Measurements from ENCODE around the gene GOLT1A.

Gene GOLT1A, protein sequence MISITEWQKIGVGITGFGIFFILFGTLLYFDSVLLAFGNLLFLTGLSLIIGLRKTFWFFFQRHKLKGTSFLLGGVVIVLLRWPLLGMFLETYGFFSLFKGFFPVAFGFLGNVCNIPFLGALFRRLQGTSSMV

DNA sequence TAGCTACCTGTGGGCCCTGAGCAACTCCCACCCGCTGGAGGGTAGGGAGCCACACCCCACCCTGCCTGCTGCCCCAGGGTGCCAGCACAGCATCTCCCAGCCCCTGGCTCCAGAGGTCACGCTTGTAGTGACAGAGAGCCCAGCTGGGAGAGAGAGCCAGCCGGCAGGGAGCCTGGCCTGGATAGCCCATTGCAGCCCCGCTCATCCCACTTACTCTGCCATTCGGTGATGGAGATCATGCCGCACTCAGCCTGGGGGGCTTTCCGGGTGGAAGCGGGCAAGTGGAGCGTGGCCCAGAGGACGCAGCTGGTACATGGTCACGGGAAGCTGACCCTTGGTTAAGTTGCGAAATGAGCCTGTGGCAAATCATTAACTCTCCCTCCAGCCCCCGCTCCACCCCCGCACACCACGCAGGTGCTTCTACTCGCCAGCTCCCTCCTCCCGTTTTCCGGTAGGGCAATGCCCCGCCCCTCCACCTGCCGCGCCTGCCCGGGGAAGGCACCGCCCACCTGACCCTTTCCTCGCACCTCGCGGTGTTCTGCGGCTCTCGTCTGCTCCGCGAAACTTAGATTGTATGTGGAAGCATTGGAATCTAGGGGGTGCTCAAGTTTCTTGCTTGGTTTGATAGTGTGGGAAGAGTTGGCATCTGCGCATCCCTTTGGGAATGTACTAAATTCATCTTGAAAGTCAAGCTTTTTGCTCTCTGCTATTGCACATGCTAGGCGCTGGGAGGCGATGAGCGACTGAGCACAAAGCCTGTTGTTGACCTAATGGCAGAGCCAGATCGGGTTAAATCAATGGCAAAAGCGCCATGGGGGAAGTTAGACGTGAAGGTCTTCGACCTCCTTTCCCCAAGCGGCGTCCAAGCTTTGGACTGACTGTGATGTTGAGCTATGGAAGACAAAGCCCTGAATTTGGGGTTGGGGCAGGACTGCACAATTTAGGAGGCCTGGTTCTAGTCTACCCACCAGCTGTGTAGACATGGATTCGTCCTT lies at the start of gene GOLT1A:
Gene GOLT1A, minus strand, starts transcription at position 321 of the 995 bp plus-strand sequence. Its CDS starts 82 bp downstream, at position 239.
- no peak for DNase-seq

DNA sequence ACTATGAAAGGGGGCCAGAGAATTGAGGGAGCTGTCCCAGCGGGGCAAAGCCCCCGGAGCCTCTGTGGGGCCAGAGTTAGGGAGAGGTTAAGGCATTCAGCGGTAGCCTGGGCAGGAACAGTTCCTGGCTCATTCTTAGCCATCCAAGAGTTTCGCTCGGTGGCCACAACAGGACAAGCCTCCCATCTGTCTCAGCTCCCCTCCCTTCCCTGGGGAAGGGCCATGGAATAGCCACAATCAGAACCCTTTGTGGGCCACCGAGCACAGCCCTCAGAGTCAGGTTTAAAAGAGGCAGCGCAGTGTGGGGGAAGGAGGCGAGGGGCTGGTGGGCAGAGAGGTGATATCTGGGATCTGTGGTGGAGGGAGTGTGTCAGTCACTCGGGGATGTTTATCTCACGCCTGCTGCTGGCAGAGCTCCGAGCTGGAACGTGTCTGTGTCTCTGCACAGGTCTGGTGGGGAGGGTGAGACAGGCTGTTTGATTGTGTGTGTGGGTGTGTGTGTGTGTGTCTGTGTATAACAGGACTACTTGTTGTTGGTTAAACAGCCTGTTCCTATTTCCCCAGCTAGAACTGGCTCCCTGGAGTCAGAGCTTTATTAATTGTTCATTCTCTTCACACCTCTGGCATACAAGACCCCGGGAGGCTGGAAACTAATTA lies 49.6 kb upstream of the GOLT1A start:
- no peak for DNase-seq

DNA sequence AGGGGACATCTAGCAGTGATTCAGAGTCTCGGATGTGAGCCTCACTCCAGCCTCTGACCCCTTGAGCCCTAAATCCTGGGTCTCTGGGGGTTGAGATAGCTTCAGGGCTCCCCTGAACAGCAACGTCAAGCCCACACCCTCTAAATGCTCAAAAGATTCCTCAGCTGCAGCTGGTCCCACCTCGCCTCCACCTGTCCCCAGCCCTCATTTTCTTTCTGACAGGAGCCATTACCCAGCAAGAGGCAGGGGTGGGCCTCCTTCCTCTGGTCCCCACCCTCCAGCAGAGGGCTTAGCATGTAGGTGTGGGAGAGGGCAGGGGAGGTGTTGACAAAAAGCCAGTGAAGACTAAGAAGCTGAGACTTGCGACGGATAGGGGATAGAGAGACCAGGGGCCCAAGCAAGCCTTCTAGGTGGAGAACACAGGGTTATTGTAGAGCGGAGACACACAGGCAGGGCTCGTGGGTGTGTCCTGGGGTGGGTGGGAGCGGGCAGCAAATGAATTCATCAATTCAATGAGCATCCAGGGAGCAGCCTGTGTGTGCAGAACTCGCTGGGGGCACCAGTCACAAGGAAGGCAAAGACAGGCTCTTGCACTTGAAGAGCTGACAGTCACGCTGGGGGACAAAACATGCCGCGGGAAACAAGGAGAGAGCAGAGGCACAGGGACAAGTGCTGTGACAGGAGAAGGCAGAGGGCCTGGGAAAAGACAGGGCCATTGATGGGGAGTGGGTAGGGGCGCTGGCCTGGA lies 48.9 kb upstream of the GOLT1A start:
- DNase-seq, result no peak

DNA sequence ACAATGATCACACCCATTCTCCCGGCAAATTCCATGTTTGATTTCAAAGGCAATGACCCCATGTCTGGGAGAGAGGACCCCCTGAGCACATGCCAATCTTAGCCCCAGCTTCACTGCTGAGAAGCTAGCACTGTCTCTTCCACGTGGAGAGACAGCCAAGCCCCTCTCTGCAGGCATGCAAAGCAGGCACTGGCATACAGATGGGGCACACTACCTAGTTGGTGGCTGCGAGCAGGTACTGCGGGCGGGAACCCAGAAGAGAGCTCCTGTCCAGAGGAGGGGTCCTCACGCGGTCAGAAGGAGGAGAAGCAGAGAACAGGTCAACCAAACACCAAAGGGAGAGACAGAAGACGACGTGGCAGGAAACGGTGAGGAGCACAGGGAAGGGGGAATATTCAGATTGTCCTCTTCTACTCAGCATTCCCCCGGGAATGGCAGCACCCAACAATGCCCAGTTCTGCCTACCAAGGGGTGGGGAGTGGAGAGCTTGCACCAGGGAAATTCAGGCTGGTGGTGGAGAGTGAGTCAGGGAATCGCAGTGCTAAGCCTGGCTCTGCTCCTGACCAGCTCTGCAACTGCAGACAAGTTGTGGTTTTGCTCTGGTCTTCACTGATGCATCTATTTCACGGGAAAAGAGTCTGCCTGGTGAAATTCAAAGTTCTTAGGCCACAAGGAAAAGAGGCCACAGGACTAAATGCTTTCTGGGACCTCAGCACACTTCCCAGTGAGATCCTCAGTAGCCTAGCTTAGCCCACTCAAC lies 48.1 kb upstream of the GOLT1A start:
- no peak for DNase-seq

DNA sequence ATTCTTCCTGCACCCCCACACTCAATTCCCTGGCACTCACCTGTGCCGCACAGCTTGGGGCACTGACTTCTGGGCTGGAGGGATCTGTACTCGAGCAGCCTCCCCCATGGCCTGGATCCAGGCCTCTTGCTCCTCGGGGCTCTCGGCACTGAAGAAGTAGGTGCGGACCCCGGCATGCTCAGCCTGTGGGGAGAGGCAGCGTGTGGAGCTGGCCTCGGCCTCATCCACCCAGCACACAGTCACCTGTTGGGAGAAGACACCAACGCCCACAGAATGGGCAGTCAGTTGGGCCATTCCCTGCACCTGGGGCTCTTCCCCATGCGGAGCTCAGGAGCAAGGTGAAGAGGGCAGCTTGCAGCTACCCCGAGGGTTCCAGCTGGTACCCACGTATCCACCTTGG lies 47.5 kb upstream of the GOLT1A start:
- no peak for DNase-seq

DNA sequence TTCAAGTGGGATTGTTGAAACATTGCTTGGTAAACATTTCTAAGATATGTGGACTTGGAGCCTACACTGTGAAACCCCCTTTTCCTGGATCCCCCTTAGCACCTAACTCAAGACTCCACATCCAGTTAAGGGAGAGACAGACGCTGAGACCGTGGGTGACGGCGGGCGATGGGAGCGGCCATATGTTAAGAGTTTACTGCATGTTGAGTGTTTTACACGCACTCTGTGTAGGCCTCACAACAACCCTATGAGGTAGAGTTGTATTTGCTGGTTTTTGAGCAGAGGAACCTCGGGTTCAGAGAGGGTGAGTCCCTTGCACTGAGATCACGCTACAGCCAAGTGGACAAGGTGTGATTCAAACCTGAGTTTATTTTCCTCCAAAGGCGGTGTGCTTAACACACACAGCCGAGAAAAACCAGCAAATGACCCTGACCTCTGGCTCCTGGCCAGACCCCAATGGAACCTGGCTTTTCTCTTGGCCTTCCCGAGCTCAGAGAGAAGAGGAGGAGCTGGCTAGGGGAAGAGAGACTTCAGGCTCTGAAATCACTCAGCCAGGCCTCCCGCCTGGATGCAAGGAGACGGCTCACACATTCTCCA lies 46.9 kb upstream of the GOLT1A start:
- no peak for DNase-seq

DNA sequence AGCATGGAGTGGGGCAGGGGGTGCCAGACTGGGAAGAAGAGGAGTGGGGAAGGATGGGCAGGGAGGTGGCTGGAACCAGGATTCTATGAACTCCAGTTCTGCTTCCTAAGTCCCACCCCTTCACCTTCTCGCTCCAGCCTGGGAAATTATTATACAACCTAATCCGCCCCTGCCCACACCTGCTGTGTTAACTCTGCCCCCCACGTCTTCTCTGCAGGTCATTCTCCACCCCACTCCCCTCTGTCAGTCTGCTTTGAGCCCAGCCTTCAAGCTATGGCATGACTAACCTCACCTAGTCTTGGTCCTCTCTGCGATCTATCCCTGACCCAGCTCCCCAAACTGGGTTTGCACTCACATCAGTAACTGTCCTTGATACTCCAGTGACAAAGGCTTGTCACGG lies 46.0 kb upstream of the GOLT1A start:
- no peak for DNase-seq

DNA sequence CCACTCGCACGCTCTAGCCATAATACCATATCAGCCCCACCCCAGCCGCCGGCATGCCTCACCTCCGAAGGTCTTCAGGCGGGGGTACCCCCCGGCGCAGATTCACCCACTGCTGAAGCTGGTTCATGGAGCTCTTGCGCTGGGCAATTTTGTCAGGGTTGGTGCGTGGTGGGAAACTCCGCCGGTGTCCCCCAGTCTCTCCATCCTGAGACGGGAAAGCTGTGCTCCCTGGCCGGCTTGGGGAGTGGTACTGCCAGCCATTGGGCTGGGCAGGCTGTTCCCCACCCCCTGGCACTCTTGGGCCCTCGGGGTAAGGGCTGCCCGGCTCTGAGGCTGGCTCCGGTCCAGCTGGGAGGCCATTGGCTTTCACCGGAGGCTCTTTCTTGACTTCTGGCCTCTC lies 45.4 kb upstream of the GOLT1A start:
- DNase-seq, result no peak

DNA sequence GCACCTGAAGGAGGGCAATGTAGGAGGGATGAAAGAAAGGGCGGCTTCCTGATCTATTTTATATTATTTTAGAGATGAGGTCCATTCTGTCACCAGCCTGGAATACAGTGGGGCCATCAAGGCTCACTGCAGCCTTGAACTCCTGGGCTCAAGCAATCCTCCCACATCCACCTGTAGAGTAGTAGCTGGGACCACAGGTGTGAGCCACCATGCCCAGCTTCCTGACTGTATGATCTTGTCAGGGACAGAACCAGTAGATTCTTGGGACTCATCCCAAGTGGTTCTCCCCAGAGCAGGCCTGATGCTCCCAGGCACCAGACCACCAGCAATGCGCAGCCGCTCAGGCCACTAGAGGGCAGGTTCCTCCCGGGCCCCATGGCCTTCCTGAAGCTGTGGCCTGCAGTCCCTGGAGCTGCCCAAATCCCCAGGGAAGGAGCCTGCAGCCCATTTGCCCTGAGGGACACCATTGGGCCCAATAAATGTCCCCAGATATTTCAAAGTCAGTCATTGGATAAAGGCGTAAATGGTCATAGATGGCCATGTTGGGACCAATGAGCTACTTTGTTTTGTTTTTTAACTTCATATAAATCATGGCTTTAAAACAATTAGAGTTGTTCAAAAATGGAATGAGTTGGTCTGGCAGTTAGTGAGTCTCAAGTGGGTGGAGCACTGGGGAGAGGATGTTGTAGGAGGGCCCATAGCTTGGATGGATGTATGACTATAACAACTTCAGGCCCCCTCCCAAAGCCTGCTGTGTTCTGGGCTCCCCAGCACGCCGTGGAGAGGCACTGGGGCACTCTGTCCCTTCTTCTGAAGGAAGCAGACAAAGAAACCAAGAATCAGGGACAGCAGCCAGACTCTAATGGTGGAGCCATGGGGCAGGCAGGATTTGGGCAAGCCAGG lies 44.7 kb upstream of the GOLT1A start:
- no peak for DNase-seq

DNA sequence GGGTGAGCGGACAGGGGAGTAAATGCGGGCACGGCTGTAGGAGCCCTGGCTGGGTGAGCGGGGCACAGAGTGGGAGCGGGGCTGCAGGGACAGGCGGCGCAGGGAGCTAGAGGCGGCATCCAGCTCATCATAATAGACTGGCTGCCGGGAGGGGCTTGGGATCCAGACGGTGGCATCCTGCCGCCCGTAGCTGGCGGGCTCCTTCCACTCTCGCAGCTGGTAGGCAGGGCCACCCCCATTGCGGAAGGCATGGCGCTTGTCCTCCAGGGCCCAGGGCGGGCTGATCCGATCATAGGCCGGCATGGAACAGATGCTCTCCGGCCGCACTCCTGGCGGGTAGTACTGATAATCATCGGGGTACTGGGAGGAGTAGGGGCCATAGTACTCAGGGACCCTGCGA lies 43.7 kb upstream of the GOLT1A start:
- no peak for DNase-seq

DNA sequence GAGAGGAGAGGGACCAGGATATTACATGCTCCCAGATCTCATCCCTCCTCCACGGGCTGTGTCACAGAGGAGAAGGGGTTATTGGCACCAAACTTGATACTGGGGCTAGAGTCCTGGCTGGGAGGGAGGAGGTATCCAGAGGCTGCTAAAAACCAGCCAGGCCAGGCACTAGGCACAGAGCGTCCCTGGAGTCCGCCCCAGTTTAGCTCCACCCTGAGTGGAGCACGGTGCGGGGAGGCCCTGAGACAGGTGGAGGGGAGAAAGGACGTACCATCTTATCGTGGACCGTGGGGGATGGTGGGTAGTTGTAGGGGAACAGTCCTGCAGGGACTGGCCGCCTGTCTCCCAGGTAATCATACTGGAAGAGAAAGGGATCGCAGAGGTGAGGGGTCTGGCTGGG lies 42.7 kb upstream of the GOLT1A start:
- DNase-seq, result no peak

DNA sequence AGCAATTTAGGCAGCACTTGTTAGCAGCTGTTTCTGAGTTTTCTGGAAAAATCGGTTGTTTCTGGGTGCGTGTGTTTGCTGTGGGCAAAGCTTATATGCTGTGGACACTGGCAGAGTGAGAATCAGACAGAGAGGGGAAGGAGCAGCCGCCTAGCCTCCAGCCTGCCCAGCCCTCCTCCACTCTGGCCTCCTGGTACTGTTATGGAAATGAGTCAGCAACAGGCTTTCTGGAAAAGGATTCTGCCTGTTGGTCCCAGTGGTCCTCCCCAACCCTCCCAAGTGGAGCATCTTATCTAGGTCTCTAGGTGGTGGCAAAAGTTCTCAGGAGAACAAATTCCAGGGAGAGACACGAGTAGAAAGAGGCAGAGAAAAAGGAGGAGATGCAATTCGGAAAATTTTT lies 42.2 kb upstream of the GOLT1A start:
- DNase-seq, result no peak

DNA sequence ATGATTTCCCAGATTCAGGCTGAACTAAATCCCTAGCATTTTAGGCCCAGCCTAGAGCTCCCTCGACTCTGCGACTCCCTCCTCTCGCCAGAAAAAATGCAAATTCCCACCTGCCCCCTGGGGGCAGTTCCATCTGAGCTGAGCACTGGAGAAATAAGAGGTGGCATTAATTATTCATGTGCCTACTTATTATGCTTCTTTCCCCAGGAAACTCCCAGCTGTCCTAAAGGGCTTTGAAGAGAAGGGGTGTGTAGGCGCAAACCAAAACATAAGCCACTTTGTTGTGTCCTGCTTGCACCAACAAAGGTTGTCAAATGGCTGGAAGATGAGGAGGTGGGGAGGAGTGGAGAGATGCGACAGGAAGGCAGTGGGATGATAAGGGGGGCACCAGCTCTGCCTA lies 41.4 kb upstream of the GOLT1A start:
- DNase-seq, result no peak

DNA sequence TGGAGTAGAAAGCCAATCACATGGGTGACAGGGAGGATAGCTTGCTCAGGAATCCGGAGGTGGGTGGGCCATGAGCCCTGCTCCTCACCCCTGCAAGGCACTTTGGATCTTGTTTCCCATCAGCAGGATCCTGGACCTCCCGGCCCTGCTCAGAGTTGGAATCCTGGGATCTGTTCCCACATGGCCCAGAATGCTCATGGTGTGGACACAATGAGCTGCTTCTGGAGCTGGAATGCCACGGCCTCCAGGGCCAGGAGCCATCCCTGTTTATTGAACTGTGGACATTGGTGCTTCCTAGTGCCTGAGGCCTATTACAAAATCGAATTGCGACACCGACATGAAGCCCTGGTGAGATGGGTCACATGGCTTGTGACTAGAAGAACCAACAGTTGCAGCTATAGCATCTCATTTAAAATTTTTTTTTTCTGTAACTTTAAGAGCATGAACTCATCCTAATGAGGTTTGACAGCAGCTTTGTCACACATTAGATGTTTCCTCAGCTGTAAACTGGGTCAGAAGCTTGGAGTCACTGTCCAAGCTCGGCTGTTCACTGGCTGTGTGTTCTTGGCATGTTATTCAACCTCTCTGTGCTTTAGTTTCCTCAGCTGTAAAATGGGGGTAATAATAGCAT lies 40.4 kb upstream of the GOLT1A start:
- DNase-seq, result no peak

DNA sequence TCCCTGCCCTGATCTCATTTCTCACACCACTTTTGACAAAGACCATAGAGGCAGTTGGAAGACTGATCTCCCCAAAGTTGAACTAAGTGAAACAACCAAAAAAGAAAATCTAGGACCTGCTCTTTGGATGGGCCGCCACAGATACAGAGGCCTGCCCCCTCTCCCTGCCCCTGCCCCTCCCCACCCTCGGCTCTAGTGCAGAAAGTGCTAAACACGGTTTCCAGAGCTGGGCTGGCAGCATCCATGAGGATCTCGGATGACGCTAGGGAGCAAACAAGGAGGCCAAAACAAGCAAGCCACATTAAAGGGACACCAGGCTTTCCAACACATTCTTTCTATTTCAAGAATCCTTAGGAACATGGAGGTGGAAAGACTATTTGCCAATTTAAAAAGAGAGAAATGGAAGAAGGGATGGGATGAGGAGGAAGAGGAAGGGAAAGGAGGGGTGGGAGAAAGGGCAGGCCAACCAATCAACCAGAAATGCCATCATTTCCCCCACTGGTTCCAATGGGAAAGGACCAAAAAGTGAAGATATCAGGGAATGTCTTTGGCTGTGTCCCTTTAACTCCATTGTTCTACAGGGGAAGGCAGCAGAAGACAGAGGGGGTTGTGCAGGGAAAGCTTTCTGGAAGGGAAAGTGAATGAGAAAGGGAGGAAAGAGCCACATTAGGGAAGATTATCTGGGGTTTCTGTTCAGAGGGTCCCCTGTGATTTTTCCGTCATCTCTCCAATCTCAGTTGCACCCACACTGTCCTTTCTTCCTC lies 38.3 kb upstream of the GOLT1A start:
- no peak for DNase-seq

DNA sequence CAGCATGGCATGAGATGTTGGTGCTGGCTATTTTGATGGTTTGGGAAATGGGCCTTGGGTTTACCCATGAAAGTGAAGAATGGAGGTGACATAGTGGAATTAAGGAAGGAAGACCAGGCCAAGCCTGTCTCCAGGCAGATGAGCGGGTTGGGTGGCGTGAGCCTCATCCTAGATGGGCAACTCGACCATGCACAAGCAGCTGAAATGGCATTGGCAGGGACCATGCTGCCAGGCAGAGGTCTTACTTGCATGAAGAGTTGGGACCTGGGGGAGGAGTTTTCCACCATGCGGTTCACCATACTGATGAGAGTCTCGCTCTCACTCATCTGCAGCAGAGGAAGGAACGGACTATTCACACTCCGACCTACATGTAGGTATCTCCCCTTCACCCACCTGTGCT lies 37.5 kb upstream of the GOLT1A start:
- no peak for DNase-seq

DNA sequence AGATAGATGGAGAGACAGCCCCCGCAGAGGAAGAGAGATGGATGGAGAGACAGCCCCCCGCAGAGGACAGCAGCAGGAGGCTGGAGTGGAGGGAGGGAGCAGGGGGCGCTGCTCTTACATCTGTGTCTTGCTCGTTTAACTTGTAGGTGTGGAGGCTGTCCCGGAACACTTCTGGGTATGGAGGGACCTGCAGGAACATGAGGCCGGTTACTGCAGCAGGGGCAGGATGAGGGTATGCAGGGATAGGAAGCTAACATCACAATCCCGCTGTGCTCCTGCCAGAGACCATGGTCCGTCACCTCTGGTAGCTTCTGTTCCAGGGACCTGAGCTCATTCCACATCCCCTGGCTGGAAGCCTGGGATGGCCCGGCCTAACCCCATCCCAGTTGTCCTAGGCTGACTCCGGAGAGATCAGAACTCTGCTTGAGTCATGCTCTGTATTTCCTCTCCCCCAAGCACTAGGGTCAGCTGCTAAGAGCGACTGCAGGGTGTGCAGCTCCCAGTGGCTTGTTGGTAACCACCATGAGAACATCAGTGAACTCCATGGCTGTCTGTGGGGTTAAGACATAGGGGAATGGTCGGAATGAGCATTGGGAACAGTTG lies 36.7 kb upstream of the GOLT1A start:
- no peak for DNase-seq

DNA sequence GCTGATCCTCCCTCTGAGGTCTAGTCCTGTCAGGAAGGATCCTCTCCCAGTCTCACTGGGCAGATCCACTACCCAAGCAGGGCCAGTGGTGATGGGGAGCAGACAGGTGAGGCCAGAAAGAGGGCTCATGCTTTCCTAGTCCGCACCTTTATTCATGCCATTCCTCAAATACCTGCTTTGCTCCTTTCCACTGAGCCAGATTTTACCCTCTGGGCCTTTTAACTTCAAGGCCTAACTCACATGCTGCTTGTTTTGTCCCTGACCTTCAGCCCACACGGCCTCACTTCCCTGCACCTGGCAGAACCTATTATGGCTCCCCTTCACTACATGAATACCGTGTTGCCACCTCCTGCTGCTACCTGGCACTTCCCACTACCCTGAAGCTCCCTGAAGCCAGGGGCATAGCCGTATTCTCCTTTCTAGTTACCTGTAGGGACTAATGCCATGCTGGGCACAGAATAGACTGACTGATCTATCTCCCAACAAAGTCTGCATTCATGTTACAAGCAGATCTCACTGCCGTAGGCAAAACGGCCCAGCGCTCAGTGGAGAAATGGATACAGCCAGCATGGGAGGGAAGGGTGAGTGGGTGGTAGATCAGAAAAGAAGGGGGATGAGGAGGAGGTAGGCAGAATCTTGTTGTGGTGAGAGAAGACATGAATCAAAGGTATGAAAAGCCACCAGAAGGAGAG lies 36.1 kb upstream of the GOLT1A start:
- no peak for DNase-seq

DNA sequence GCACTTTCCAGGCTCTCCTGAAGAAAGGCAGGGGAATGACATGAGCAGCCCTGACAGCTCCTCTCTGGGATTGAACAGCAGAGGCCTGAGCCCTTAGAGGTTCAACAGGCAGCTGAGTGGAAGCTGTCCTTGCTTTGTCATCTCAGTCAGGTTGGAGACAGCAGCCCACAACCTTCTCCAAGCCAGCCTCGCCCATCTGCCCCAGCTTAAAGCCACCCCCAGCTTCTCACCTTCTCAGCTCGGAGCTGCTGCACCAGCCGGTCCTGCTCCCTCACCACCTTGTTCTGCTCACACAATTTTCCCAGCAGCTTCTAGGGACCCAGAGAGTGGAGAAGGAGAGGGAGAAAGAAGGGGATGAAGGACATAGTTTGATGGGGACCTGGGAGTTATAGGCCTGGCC lies 35.2 kb upstream of the GOLT1A start:
- DNase-seq, result no peak

Data from cerebellar nuclear complex (tissue), 1 donor.